Measurements from ENCODE around the gene ENTPD8.

- no peak for TF ChIP-seq POLR2A (IDR thresholded peaks at IDR 0.05)
- TF ChIP-seq, protein P1, sequence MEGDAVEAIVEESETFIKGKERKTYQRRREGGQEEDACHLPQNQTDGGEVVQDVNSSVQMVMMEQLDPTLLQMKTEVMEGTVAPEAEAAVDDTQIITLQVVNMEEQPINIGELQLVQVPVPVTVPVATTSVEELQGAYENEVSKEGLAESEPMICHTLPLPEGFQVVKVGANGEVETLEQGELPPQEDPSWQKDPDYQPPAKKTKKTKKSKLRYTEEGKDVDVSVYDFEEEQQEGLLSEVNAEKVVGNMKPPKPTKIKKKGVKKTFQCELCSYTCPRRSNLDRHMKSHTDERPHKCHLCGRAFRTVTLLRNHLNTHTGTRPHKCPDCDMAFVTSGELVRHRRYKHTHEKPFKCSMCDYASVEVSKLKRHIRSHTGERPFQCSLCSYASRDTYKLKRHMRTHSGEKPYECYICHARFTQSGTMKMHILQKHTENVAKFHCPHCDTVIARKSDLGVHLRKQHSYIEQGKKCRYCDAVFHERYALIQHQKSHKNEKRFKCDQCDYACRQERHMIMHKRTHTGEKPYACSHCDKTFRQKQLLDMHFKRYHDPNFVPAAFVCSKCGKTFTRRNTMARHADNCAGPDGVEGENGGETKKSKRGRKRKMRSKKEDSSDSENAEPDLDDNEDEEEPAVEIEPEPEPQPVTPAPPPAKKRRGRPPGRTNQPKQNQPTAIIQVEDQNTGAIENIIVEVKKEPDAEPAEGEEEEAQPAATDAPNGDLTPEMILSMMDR (IDR thresholded peaks at IDR 0.05): no peak
Observed at GRCh38 chr9:137417161-137418021, 23.8 kb downstream of the ENTPD8 start.

All from esophagus squamous epithelium (tissue), 4 donors.